ENCODE data around the gene YJU2. TPM values are rescaled to one million over a fixed set of nuclear protein-coding genes. Genes with fewer than 3 reads are reported as not detected.

Gene YJU2
- total RNA-seq, 1 experiment from 2014 or later, result 28.1 TPM

GRCh38 chr19:4318460-4318859 lies 71.6 kb downstream of the YJU2 start:
- DNase-seq (ENCODE audit: unreplicated experiment), result no peak
- Mint-ChIP-seq H3K27me3 (ENCODE audit: insufficient read depth, unreplicated experiment) (peaks cover 12% of the 10 kb centered on the region), H3K4me1 (ENCODE audit: insufficient read depth, unreplicated experiment) (no peaks in the 10 kb centered on the region), H3K4me3 (ENCODE audit: unreplicated experiment) (no peak overlapping the region), H3K9me3 (ENCODE audit: unreplicated experiment) (peaks cover 12% of the 10 kb centered on the region), H3K36me3 (ENCODE audit: insufficient read depth, unreplicated experiment) (no peaks in the 10 kb centered on the region), H3K27ac (ENCODE audit: low read depth, unreplicated experiment) (no peak overlapping the region)
- no peak for TF ChIP-seq CTCF (IDR thresholded peaks at IDR 0.05; ENCODE audit: unreplicated experiment)
- ChIA-PET POLR2A (interaction anchor here (1.8 kb wide), 1 partner anchor 25 kb away, joined by 9 read pairs; the partner anchor contains the start of gene MPND), CTCF (interaction anchor here (0.8 to 2.3 kb wide), 2 partner anchors 51 to 86 kb away, joined by 3 to 13 read pairs; no protein-coding TSS in a partner anchor)
- intact Hi-C loops (cut with micrococcal nuclease), result no loop called here
- BruUV-seq (replicated peaks), result no TSS peak

Other genes with a start within 250 kb of the YJU2 start
- 15.1 and 31.4 TPM in 2 replicates for gene PIAS4, start 239.3 kb upstream of the YJU2 start, total RNA-seq (2022)
- gene ZBTB7A, start 180.2 kb upstream of the YJU2 start, total RNA-seq (2022), result 32.7 and 35.1 TPM in 2 replicates
- gene MAP2K2, start 123.0 kb upstream of the YJU2 start, total RNA-seq (2022), result 171 and 230 TPM in 2 replicates
- gene CREB3L3, start 93.4 kb upstream of the YJU2 start, total RNA-seq (2022), result not detected in 2 replicates
- 33.2 and 43.9 TPM in 2 replicates for gene SIRT6, start 64.5 kb upstream of the YJU2 start, total RNA-seq (2022)
- 1.2 and 2.9 TPM in 2 replicates for gene ANKRD24, start 64.4 kb upstream of the YJU2 start, total RNA-seq (2022)
- gene EBI3, start 17.6 kb upstream of the YJU2 start, total RNA-seq (2022), result 0.35 and 1.0 TPM in 2 replicates
- gene SHD, start 32.2 kb downstream of the YJU2 start, total RNA-seq (2022), result not detected in 2 replicates
- not detected in 2 replicates for gene TMIGD2, start 55.3 kb downstream of the YJU2 start, total RNA-seq (2022)
- gene FSD1, start 57.5 kb downstream of the YJU2 start, total RNA-seq (2022), result not detected in 2 replicates
- gene STAP2, start 91.7 kb downstream of the YJU2 start, total RNA-seq (2022), result 14.8 and 20.3 TPM in 2 replicates
- gene MPND, start 96.5 kb downstream of the YJU2 start, total RNA-seq (2022), result 2.4 and 7.2 TPM in 2 replicates
- gene SH3GL1, start 153.5 kb downstream of the YJU2 start, total RNA-seq (2022), result 94.4 and 106 TPM in 2 replicates
- 15.3 and 16.7 TPM in 2 replicates for gene CHAF1A, start 155.6 kb downstream of the YJU2 start, total RNA-seq (2022)
- 94.8 and 110 TPM in 2 replicates for gene UBXN6, start 210.7 kb downstream of the YJU2 start, total RNA-seq (2022)
- 46.3 and 53.8 TPM in 2 replicates for gene HDGFL2, start 225.2 kb downstream of the YJU2 start, total RNA-seq (2022)